ENCODE data around the gene FRAS1.
"Not testable (repeated sequence)": the region's sequence is repeated elsewhere in the genome, so short reads cannot be mapped to it uniquely, and the experiment has no call there.

The FRAS1 gene

GRCh38 chr4:78213218-78213617, 156.1 kb downstream of the FRAS1 start:
- no peak for DNase-seq (ENCODE audit: low read depth)

GRCh38 chr4:78214078-78214477, 157.0 kb downstream of the FRAS1 start:
- DNase-seq (ENCODE audit: low read depth), result no peak

- DNase-seq (ENCODE audit: low read depth), result no peak
Measured at GRCh38 chr4:78217557-78217956, 160.4 kb downstream of the FRAS1 start.

DNA sequence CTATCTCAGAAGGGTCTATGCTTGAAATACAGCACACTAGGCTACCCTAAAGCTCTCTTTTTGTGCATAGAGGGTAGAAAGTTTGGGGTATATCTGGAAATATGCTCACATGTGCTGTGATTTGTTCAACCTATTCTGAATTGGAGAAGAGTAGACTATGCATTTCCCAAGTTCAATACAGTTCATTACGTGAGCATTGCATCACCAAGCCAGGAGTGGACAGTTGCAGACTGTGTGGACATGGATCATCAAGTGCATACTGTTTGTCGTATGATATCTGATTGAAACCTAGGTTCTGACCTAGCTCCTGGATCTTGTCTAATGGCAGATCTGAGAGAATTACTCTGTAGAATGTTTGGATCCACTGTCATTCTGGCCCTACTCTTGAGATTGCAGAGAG, 161.1 kb downstream of the FRAS1 start:
- DNase-seq (ENCODE audit: low read depth), result no peak

DNA sequence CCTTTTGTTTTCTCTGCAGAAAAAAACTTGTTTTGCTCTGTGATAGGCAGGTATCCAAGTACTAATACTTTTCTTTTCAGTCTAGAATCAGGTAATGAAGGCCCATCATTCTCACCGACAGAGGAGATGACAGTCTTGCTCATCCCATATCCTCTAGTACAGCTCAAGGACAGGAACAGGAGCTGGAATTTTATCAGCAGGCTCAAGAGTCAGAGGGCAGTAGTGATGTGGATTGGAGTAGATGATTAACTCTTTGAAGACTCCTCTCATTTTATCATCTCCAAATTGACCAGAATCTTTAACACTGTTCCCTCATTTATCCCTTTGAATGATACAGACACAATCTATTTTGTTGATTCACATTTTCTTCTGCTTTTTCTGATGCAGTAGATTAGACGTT, 162.7 kb downstream of the FRAS1 start:
- no peak for DNase-seq (ENCODE audit: low read depth)

GRCh38 chr4:78220283-78220682, 163.2 kb downstream of the FRAS1 start:
- DNase-seq (ENCODE audit: low read depth), result no peak

DNA sequence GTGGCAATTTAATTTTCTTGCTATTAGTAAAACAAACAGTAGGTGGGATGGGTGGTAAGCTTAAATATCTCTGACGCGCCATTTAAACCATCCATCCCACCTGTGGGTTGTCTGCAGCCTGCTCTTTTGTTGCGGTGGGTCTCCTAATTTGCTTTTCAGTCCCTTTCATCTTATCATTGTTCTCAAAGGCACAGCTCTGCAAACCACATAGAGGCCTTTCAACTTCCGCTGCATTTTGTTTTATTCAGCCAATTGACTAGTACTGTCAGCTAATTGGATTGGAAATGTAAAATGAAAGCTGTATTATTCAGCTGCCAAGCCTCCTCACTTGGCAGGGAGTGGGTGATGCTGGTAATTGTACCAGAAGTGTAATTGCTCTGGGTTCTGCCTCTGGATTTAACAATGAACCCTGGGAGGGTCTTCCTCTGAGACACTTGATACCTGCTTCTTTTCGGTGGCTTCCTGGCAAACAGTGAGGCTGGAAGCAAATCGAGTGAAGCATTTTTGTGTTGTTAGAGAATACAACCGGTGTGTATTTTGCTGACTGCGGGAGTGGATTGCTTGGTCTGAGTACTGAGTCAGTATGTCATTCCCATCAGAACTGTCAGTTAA, 165.6 kb downstream of the FRAS1 start:
- DNase-seq (ENCODE audit: low read depth), result no peak

- DNase-seq (ENCODE audit: low read depth), result no peak
Measured at GRCh38 chr4:78225236-78225635, 168.1 kb downstream of the FRAS1 start.

- no peak for DNase-seq (ENCODE audit: low read depth)
Measured at GRCh38 chr4:78226279-78226678, 169.2 kb downstream of the FRAS1 start.

DNA sequence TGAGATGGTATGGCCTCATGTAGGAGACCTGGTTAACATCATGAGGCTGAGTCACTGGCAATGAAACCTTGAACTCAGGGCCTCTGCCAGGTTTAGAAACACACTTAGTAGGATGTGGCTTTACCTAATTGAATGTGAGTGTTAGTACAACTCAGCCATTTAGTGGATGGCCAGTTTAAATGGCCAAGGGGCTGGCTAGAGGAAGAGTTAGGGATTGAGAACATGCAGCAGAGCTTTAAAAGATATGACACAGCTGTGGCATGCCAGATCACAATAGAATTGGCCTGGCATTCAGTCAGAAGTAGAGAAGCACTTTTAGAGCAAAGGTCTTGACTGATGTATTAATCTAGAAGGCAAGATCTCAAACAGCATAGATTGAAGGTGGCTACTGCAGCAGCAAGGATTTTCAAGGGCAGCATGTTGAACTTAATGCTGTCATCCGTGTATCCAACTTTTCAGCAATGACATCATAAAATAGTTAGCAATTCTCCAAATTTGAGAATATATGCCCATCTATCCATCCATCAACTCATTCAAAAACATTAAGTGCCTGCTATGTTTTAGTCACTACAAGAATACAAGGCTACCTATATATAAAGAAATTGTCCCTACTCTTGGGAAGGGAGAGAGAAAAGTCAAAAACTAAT, 170.4 kb downstream of the FRAS1 start:
- no peak for DNase-seq (ENCODE audit: low read depth)

DNA sequence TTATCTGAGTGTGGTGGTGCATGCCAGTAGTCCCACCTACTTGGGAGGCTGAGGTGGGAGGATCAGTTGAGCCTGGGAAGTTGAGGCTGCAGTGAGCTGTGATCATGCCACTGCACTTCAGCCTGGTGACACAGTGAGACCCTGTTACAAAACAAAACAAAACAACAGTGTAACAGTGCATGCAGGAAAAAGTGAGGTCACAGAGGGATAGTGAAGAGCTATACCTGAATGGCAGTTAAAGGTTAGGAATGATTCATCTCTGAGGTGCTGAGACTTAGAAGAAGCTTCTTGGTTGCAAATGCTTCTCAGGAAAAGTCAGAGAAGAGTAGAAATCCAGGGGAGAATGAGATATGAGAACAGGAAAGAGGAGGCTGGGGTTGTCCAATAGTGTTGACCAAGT, 178.7 kb downstream of the FRAS1 start:
- DNase-seq (ENCODE audit: low read depth), result no peak

DNA sequence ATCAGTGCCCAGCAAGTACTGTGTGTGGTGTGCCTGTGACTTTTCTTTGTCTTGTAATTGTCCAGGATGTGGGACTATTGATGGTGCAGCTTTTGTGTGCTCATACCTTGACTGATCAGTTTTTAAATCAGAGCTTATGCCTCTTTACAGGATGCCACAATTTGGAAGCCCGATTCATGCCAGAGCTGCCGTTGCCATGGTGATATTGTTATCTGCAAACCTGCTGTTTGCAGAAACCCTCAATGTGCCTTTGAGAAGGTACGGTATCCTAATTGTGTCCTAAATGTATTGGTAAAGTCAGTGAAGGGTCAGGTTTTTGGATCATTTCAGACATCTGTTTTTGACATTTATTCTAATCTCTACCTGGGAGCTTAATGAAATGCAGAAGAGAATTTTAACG, 180.2 kb downstream of the FRAS1 start:
- no peak for DNase-seq (ENCODE audit: low read depth)

- DNase-seq (ENCODE audit: low read depth), result no peak
Measured at GRCh38 chr4:78242071-78242470, 184.9 kb downstream of the FRAS1 start.

DNA sequence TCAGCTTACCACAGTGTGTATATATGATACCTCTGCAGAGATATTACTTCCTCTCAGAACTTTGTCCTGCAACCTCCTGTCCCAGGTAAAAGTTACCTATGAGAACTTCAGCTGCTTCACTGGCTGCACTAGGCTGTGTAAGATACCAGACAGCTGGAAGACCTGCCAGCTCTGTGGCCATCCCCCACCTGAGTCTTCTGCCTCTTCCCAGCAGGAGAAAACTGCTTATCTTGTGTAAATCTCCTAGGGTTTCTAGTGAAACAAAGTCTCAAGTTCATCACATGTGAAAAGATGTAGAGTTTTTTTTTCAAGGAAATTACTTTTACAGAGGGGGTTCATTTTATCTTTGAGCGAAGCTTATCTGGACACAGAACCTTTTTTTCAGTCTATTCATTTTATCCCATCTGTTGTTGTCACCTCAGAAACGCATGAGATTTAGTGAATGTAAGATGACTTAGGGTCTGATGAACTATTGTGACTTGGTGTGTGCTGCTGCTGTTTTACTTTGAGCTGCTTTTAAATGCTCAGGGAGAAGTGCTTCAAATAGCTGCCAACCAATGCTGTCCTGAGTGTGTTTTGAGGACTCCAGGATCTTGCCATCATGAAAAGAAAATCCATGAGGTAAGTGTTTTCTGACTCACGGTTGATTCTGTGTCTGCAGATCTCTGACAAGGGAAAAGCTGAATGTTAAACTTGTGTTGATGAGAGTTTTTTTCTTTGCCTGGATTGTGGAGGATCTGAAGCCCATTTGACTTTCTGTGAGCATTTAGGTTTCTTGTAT, 187.8 kb downstream of the FRAS1 start:
- DNase-seq (ENCODE audit: low read depth), result no peak

- DNase-seq (ENCODE audit: low read depth), result no peak
Measured at GRCh38 chr4:78247536-78248285, 190.6 kb downstream of the FRAS1 start.

DNA sequence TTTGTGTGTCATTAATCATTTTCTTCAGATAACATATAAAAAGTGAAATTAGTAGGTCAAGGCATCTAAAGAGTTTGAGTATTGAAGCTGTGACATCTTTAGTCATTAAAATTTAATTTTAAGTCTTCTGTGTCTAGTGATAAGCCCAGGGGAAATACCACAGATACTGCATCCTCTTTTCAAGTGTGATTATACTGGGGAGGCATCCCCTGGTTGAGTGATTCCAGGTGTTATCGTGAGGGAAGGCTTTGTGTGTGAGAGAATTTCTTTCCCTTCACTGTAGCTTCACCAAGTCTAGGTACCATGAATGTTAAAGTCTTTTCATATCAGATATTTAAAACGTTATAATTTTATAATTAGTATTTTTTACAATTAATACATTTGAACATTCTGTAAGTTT, 193.4 kb downstream of the FRAS1 start:
- no peak for DNase-seq (ENCODE audit: low read depth)

- not testable (repeated sequence) for DNase-seq (ENCODE audit: low read depth)
Measured at GRCh38 chr4:78252773-78253172, 195.7 kb downstream of the FRAS1 start.

GRCh38 chr4:78254893-78255292, 197.8 kb downstream of the FRAS1 start:
- DNase-seq (ENCODE audit: low read depth), result no peak

DNA sequence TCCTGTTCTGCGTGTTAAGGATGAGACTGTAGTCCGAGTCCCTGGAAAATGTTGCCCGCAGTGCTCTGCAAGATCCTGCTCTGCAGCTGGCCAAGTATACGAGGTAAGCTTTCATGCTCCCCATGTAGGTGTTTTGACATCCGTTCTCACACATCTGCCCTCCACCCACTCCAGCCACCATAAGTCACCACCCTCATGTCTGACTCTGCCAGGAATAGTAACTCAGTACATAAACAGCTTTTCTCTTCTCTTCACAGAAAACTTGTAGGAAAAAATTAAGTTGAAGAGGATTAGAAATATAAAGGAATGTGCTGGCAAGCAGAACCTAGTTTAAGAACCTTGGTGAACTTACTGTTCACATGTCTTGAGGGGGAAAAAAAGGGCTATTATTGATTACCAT, 207.9 kb downstream of the FRAS1 start:
- no peak for DNase-seq (ENCODE audit: low read depth)

GRCh38 chr4:78267790-78268189, 210.7 kb downstream of the FRAS1 start:
- no peak for DNase-seq (ENCODE audit: low read depth)

DNA sequence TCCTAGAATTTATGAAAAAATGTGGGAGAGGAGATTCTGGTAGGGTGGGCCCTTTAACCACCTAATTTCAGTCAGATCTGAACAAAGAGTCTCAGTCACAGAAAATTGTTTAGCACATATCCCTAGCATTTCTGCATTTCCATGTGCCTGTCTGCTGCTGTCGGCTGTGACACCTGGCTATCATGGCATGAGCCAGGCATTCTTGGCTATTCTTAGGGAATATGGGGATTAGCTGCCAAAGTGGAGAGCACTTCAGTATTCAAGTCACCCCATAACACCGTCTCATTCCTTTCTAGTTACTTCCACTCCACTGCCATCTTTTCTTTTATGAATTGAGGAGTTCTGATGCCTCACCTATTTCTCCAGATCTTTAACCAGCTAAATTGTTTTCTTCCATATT, 211.5 kb downstream of the FRAS1 start:
- DNase-seq (ENCODE audit: low read depth), result no peak

- DNase-seq (ENCODE audit: low read depth), result not testable (repeated sequence)
Measured at GRCh38 chr4:78275450-78275849, 218.3 kb downstream of the FRAS1 start.

DNA sequence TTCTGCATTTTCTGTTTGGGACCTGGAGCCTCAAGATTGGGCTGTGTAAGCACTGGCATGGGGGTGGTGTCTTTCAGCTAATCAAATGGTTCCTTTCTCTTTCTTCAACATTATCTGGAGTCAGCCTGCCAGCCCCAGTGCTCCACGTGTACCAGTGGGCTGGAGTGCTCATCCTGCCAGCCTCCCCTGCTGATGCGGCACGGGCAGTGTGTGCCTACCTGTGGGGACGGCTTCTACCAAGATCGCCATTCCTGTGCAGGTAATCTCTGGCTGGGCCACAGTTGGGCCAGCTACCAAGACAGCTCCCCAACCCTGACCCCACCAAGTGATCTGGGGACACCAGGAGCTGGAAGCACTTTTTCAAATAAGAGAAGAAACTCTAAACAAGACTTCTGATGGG, 229.2 kb downstream of the FRAS1 start:
- DNase-seq (ENCODE audit: low read depth), result no peak
